Amygdala (tissue), 56 donors: ENCODE results near the gene CYP3A4.
"Not testable (repeated sequence)": the region's sequence is repeated elsewhere in the genome, so short reads cannot be mapped to it uniquely, and the experiment has no call there.

Experiments
- DNase-seq, 56 donors: peaks; one replicate each; lab custom pipeline; 2025; lab: John Stamatoyannopoulos, UW

The CYP3A4 gene

DNA sequence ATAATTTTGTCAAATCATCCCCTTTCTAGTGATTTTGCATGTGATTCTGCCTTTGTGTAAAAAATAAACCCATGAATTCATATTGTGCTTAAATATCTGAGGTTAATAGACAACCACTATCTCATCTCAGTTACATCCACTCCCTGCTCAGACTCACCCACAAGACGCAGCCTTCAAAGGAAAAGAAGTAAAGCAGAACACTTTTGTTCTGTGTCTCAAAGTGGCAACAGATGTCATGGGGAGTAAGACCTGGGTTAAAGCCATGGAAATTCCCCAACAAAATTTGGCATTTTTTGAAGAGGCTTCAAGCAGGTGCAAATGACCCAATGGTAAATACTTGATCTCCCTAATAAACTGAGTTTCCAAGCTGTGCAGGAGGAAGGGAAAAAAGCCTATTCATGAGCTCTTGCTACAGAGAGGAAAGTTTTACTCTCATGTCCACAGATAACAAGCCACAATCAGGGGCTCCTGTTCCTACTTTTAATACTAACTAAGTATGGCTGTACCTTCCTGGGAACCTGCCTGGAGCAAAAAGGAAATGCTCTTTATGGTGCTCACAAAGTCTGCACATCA, 53.7 kb downstream of the CYP3A4 start:
- DNase-seq: no peak

DNA sequence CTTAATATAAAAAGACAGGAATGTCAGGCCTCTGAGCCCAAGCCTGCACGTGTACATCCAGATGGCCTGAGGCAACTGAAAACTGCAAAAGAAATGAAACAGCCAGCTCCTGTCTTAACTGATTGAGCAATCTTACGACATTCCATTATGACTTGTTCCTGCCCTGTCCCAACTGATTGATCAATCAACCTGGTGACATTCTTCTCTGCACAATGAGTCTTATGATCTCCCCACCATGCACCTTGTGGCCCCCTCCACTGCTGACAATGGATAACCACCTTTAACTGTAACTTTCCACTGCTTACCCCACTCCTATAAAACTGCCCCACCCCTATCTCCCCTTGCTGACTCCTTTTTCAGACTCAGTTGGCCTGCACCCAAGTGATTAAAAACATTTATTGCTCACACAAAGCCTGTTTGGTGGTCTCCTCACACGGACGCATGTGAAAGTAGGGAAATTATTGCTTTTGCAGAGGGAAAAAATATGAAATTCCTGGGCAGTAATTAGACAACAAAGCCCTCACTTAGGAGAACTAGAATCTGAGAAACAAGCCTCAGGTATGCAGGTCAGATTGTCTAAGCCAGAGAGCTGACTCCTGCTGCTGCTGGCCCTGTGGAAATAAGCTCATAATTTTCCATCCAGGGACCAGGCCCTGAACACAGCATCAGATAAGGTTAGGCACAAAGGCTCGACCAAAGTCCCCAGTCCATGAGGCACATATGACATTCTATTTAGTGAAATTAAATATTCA, 54.3 kb downstream of the CYP3A4 start:
- DNase-seq: no peak

DNA sequence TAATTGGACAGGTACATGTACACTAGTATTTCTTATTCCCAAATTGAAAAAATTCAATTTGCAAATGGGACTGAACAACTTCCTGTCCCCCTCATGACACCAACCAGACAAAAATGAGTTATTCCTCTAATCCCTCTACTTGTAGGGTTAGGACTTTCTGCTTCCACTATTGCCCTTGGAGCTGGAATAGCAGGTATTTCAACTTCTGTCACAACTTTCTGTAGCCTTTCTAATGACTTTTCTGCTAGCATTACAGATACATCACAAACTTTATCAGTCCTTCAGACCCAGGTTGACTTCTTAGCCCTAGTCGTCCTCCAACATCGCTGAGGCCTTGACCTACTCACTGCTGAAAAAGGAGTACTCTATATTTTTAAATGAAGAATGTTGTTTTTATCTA, 55.4 kb downstream of the CYP3A4 start:
- no peak for DNase-seq

DNA sequence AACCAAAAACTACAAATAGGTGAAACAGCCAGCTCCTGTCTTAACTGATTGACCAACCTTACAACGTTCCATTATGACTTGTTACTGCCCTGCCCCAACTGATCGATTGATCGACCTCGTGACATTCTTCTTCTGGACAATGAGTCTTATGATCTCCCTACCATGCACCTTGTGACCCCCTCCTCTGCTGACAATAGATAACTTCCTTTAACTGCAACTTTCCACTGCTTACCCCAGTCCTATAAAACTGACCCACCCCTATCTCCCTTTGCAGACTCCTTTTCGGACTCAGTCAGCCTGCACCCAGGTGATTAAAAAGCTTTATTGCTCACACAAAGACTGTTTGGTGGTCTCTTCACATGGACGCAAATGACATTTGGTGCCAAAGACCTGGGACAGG, 60.8 kb downstream of the CYP3A4 start:
- not testable (repeated sequence) for DNase-seq

DNA sequence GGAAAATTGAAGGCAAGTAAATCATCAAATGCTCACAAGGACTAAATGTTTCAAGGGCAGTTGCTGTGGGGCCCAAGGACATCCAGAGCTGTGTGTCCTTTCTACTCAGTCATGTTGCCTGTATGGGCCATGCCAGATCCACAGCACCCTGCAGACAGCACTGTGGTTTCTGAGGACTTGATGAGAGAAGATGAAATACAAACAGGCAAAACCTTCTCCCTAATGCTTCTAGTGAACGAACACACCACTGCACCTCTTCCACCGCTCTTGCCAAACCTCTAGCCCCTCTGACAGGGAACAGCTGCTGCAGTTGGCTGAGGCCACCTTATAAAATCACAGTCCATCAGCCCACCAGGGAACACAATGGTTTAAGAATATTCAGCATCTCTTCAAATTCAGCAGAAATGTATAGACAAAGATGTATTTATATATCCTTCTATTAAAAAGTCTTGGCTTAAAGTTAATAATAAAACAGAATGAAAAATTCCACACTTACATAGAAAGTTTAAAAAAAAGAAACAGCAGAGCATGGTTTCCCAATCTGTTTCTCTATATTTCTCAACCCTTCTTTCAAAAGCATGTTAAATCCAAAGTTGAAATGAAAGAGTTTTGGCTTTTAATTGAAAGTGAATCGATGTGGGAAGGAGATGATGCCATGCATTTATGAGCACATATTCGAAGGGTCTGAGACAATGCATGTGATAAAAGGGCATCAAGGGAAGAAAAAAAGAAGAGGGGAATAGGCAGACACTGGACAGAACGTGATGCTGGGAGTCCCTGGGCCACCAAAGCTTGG, 63.0 kb downstream of the CYP3A4 start:
- no peak for DNase-seq

DNA sequence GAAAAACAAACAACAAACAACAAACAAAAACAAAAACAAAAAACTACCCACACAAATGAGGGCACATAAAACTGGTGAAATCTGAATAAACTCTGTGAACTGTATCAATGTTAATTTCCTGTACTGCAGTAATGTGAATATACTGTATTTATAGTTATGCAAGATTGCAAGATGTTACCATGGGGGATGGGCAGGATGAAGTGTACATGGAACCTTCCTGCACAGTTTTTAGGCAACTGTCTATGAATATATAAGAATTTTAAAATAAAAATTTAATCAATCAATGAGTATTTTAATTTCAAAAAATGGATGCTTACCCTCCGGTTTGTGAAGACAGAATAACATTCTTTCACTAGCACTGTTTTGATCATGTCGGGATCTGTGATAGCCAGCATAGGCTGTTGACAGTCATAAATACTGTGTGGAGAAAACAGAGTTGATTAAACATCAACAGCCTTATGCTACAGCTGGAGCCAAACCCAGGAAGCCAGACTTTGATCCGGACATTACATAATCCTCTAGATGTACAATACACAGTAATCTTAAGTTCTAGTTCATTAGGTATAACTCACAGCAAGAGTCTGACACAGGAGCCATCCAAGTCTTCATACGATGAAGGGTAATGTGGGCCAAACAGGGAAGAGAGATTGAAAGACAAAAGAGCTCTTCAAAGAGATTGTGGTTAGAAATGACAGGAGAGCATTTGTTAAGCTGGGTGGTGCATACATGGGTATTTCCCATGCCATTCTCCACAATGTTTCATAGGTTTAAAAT, 63.8 kb downstream of the CYP3A4 start:
- no peak for DNase-seq

DNA sequence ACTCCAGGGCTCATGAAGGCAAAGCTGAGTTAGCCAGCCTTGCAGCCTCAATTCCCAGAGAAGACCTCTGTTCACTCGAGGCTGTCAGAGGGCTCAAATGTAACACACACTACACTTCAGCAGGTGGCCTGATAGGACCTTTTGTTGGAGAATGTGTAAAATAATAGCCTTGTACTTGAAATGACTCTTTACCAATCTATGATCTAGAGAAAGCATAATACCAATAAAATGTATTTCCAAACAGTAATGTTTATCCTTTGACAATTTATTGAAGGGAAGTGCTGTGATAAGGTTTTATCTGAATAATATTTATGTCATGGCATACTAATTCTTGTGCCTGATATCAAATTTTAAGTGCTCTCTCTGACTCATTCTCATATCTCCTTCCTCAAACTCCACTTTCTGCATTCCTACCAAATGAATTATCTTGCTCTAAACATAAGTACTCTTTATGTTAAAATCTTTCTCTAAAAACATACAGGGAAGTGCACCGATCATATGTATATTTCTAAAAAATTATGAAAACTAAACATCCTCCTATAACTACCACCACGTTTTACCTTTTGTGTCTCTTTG, 69.9 kb downstream of the CYP3A4 start:
- no peak for DNase-seq

DNA sequence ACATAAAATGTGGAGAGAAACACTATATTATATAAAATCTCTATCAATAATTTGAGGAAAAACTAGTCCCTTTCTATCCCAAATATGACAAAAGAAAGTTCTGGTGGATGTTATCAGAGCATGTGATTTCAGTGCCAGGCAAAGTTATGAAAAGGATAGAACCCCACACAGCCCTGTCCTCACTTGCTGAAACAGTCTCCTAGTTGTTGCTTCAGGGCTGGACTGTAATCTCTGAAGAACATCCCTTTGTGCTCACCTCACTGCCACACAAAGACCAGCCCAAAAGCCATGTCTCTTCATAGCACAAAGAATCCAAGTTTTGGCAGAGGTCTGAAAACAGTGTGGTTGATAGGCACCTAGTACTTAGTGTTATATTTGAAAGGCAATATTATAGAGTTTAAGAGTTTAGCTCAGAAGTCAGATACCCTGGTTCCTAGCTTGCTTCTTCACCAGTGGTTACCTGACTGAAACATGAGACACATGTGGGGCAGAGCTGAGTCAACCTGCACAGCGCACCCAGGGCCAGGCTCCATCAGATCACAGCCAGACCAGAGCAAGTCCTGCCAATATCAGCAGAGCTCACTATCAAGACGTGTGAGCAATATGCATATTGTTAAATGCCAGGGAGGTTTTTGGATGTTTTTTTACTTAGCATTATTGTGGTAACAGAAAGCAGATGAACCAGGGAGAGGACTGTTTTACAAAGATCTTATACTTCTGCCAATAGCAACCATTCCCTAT, 74.0 kb downstream of the CYP3A4 start:
- DNase-seq: no peak

DNA sequence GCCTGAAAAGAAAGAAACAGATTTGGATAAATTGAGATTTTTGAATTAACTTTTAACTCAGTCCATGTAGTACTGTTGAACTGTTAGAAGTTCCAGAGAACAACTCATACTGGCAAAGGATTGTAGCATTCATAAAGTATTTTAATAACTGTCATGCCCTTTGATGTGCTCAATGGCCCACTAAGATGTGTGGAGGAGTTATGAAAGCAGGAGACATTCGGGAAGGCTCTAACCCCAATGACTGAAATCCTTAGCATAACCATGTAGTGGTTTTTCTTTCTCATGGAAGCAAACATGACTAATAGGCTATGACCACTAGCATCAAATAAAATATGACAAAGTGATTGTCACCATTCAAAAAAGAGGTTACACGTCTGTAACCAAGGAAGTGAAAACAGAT, 74.7 kb downstream of the CYP3A4 start:
- DNase-seq: no peak

DNA sequence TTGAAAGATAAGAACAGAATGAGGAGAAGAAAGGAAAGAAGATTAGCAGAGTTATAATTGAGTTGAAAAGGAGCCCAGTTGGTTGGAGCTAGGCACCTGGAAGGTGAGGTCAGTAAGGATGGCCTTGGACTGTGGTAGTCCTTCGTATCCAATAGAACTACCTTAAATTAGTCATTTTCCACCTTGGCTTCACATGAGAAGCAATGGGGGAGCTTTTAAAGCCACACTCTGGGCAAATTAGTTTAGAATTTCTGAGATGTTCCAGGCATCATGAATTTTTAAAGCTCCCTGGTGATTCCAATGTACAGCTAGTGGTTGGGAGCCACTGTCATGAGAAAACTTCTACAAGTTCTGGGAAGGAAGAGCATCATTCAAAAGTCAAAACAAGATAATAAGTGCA, 76.9 kb downstream of the CYP3A4 start:
- DNase-seq: no peak
